ENCODE measurements around the gene TNFRSF1A. TPM values are rescaled to one million over a fixed set of nuclear protein-coding genes. Genes with fewer than 3 reads are reported as not detected.

The TNFRSF1A gene
- total RNA-seq, 1 donor from 2014 or later: 528 TPM

DNA sequence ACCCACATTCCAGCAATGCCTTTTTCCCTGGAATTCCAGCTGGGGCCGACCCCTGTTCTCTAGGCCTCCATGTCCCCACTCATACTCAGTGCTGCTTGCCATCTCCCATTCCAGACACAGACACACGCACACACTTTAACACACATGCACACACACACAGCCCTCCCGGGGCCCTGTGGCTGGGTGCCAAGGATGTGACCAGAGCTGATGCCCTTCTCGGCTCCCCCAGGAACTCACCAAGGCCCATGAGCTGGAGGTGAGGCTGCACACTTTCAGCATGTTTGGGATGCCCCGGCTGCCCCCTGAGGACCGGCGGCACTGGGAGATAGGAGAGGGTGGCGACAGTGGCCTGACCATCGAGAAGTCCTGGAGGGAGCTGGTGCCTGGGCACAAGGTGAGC lies 27.1 kb downstream of the TNFRSF1A start:
- peaks cover 3 to 6% of the 10 kb centered on the region in 2 donors for H3K4me1 ChIP-seq
- H3K27ac ChIP-seq: no peak overlapping the region
- H3K4me3 ChIP-seq: no peak overlapping the region
- TF ChIP-seq, protein P1, sequence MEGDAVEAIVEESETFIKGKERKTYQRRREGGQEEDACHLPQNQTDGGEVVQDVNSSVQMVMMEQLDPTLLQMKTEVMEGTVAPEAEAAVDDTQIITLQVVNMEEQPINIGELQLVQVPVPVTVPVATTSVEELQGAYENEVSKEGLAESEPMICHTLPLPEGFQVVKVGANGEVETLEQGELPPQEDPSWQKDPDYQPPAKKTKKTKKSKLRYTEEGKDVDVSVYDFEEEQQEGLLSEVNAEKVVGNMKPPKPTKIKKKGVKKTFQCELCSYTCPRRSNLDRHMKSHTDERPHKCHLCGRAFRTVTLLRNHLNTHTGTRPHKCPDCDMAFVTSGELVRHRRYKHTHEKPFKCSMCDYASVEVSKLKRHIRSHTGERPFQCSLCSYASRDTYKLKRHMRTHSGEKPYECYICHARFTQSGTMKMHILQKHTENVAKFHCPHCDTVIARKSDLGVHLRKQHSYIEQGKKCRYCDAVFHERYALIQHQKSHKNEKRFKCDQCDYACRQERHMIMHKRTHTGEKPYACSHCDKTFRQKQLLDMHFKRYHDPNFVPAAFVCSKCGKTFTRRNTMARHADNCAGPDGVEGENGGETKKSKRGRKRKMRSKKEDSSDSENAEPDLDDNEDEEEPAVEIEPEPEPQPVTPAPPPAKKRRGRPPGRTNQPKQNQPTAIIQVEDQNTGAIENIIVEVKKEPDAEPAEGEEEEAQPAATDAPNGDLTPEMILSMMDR (IDR thresholded peaks at IDR 0.05): no peak
- intact Hi-C loops (cut with DNase I): no loop called here
- peaks cover 8% of the 10 kb centered on the region for H3K27me3 ChIP-seq
- no peak for DNase-seq (ENCODE audit: low spot score in 2 of 2)
- H3K36me3 ChIP-seq: no peaks in the 10 kb centered on the region
- H3K9me3 ChIP-seq: no peaks in the 10 kb centered on the region

DNA sequence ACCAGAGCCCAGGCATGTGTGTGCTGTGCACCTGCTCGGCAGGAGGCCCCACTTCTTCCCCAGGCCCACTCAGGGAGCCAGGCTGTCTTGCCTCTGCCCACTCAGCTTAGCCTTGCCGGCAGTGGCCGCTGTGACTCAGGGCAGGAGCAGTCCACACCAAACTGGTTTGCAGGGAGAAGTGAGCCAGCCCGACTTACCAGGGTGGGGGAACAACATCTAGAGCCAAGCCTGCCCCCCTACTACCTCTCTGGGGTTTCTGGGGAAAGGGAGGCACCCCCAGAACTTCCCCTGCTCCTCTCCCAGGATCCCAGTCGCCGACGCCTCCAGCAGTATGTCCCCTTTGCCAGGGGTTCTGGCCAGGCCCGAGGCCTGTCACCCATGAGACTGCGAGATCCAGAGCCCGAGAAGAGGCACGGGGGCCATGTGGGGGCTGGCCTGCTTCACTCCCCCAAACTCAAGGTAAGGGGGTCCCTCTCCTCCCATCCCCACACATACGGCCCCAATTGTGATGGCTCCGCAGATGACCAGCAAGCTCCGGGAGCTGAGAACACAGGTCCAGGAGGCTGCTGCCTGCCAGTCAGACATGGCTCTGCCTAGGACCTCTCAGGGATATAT lies 28.4 kb downstream of the TNFRSF1A start:
- H3K9me3 ChIP-seq: no peaks in the 10 kb centered on the region
- H3K27me3 ChIP-seq: peaks cover 8% of the 10 kb centered on the region
- H3K27ac ChIP-seq: no peak overlapping the region
- no peak overlapping the region for H3K4me3 ChIP-seq
- no peak for DNase-seq (ENCODE audit: low spot score in 2 of 2)
- no peaks in the 10 kb centered on the region for H3K36me3 ChIP-seq
- intact Hi-C loops (cut with DNase I): no loop called here
- TF ChIP-seq, protein P1 (IDR thresholded peaks at IDR 0.05): no peak
- peaks cover 3 to 6% of the 10 kb centered on the region in 2 donors for H3K4me1 ChIP-seq

DNA sequence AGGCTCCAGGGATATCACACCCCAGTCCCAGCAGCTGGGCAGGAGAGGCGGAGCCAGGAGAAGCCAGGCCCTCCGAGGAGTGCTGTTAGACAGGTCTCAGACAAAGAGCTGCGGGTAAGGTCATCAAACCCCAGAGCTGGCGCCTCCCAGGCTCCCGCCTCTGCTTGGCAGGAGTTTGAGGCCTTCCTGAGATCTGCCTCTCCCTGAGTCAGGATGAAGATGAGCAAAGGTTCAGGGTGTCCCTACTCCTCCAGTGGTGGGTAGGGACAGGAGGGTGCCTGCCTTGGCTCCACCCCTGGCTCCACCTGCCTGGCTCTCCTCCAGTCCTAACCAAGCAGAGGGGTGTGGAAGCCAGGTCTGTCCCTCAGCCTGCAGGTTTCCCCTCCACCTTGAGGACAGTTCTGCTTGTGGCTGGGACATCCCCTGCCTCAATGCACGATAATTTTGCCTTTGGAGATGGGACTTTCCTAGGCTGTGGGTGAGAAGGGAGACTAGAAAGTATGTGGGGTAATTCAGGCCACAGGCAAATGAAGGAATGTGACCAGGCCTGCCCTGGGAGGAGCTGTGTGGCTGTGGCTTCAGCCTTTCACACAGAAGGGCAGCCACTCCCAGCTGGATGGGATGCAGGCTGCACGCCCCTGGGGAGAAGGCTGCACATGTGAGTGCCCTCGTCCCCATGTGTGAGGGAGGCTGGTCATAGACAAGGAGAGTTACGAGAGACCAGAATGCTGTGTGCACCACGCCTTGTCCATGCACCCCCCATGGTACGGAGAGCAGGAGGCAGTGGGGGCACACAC lies 29.1 kb downstream of the TNFRSF1A start:
- Histone ChIP-seq H3K36me3 (no peaks in the 10 kb centered on the region), H3K27me3 (peaks cover 8% of the 10 kb centered on the region), H3K27ac (no peak overlapping the region), H3K9me3 (no peaks in the 10 kb centered on the region), H3K4me3 (no peak overlapping the region), H3K4me1 (peaks cover 3 to 6% of the 10 kb centered on the region in 2 donors)
- no peak for DNase-seq (ENCODE audit: low spot score in 2 of 2)
- intact Hi-C loops (cut with DNase I): no loop called here
- TF ChIP-seq, protein P1 (IDR thresholded peaks at IDR 0.05): no peak

DNA sequence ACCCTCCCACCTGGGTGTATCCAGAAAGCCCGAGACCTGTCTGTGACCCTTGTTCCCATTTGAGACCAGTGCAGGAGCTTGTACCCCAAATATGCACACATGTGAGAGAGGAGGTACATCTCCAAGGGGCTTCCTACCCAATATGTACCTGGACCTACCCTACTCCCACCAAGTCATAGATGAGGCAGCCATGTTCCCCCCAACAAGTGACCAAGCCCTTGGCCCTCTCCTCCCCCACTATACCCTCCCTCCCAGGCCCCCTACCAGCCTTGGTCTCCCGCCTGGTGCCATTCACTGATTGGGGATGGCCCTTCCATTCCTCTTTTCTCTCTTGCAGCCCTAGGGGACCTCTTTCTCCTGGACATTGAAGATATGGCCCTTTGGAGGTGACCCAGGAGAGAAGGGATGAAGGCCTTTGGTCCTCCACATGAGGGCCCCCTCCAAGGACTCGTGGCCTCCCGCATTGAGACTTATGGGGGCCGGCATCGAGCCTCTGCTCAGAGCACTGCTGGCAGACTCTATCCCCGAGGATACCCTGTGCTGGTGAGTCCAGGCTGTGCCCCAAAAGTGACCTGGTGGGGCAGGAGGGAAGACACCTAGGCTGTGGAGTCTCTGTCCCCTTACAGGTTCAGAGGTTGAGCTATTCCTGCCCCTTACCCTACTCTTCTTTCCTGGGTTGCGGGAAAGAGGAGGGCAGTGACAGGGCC lies 29.9 kb downstream of the TNFRSF1A start:
- no peak overlapping the region for H3K4me3 ChIP-seq
- DNase-seq (ENCODE audit: low spot score in 2 of 2): no peak
- H3K4me1 ChIP-seq: peaks cover 3 to 6% of the 10 kb centered on the region in 2 donors
- H3K36me3 ChIP-seq: no peaks in the 10 kb centered on the region
- intact Hi-C loops (cut with DNase I): no loop called here
- H3K27ac ChIP-seq: no peak overlapping the region
- TF ChIP-seq, protein P1 (IDR thresholded peaks at IDR 0.05): no peak
- peaks cover 8% of the 10 kb centered on the region for H3K27me3 ChIP-seq
- H3K9me3 ChIP-seq: no peaks in the 10 kb centered on the region

DNA sequence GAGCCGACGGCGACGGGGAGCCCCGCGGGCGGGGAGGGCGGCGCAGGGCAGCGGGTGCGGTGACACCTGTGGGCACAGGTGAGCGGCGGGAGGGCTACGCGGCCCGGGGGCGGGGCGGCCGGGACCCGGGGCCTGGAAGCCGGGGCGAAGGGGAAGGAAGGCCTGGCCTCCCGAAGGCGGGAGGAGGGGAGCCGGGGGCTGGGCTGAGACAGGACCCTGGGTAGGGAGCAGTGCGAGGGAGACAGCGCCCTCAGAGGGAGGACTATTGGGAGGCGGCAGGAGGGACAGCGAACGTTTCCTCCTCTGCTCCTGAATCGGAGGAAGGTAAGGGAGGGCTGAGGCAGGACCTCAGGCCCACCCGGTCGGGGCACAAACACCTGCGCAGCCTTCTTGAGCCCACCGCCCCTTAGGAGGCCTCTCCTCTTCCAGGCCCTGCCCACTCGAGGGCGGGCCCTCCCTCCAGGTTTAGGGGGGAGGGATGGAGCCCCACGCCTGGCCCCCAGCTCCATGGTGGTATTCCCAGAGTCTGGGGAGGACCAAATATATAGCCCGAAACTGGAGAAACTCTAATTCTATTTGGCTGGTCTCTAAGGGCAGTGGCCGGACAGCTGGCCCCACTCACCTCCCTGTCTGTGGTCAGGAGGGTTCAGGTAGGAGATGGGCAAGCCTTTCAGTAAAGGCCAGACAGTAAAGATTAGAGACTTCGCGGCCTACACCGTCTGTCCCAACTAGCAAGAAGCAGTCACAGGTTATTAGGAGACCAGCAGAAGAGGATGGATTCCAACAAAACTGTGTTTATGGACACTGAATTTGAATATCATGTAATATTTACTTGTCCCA lies 30.9 kb downstream of the TNFRSF1A start:
- TF ChIP-seq, protein P1 (IDR thresholded peaks at IDR 0.05): no peak
- Histone ChIP-seq H3K27ac (no peak overlapping the region), H3K27me3 (peaks cover 8% of the 10 kb centered on the region), H3K9me3 (no peaks in the 10 kb centered on the region), H3K4me3 (peak overlapping the region; percentile 37 to 50), H3K4me1 (peaks cover 3 to 6% of the 10 kb centered on the region in 2 donors), H3K36me3 (no peaks in the 10 kb centered on the region)
- intact Hi-C loops (cut with DNase I): no loop called here
- DNase-seq (ENCODE audit: low spot score in 2 of 2): no peak

All from ascending aorta (tissue), 2 donors.